HepG2 (cell line): ENCODE results near the gene MYO18A. TPM values are rescaled to one million over a fixed set of nuclear protein-coding genes. Genes with fewer than 3 reads are reported as not detected.

ENCODE experiments used
- CENPBD1 ChIP-seq: sonication (generic); formaldehyde crosslinking; IDR thresholded peaks from 2 replicates; pipeline ENCODE4 v1.8.0; 2022; ENCODE audit warnings: missing genetic modification reagents, low read depth, mild to moderate bottlenecking, borderline replicate concordance
- CREB3 ChIP-seq: sonication (generic); formaldehyde crosslinking; IDR thresholded peaks from 2 replicates; pipeline ENCODE4 v1.5.0; 2020; ENCODE audit warnings: missing genetic modification reagents
- HNRNPLL ChIP-seq: fragments of 200-400 bp; formaldehyde crosslinking; IDR thresholded peaks from 2 replicates; pipeline ENCODE4 v1.6.1; 2017; ENCODE audit warnings: mild to moderate bottlenecking, low read depth, low read length; ENCODE audit not compliant: poor library complexity, severe bottlenecking
- LBX2 ChIP-seq: sonication (generic); formaldehyde crosslinking; IDR thresholded peaks from 2 replicates; pipeline ENCODE4 v1.5.0; 2020; ENCODE audit warnings: missing genetic modification reagents, mild to moderate bottlenecking, borderline replicate concordance
- NCOA2 ChIP-seq: sonication (generic); formaldehyde crosslinking; IDR thresholded peaks from 2 replicates; pipeline ENCODE4 v1.8.0; 2022; ENCODE audit warnings: inconsistent platforms
- TBX2 ChIP-seq: sonication (generic); formaldehyde crosslinking; IDR thresholded peaks from 2 replicates; pipeline ENCODE4 v1.5.0; 2020; ENCODE audit warnings: missing genetic modification reagents, mild to moderate bottlenecking, borderline replicate concordance
- THAP11 ChIP-seq: IDR thresholded peaks from 2 replicates; pipeline ENCODE4 v1.6.1; 2016; ENCODE audit warnings: missing biosample characterization, missing genetic modification reagents
- WIZ ChIP-seq: sonication (generic); formaldehyde crosslinking; IDR thresholded peaks from 2 replicates; pipeline ENCODE4 v1.5.1; 2020; ENCODE audit warnings: mild to moderate bottlenecking, missing genetic modification reagents
- ZNF101 ChIP-seq: sonication (generic); formaldehyde crosslinking; IDR thresholded peaks from 2 replicates; pipeline ENCODE4 v1.4.0; 2020; ENCODE audit warnings: mild to moderate bottlenecking, low read depth, missing genetic modification reagents, borderline replicate concordance
- ZNF138 ChIP-seq: sonication (generic); formaldehyde crosslinking; IDR thresholded peaks from 2 replicates; pipeline ENCODE4 v1.5.0; 2020; ENCODE audit warnings: mild to moderate bottlenecking, low read depth, missing genetic modification reagents
- ZNF329 ChIP-seq: sonication (generic); formaldehyde crosslinking; IDR thresholded peaks from 2 replicates; pipeline ENCODE4 v1.9.0; 2021; ENCODE audit warnings: low read depth, mild to moderate bottlenecking, missing genetic modification reagents
- ZNF619 ChIP-seq: sonication (generic); formaldehyde crosslinking; IDR thresholded peaks from 2 replicates; pipeline ENCODE4 v1.4.0; 2020; ENCODE audit warnings: mild to moderate bottlenecking, missing genetic modification reagents
- polyA plus RNA-seq, 8 experiments: library from polyadenylated mRNA; depleted of rRNA in 3 of 8; stranded (reverse) in 7 of 8; unstranded in 1 of 8; fragments of >200 nt; fragmentation: Illumina TruSeq in 4 of 8; extraction: Trizol in 4 of 8; gene quantifications; 2 replicates each; pipeline versions ENCODE4 v1.2.1 to v1.2.3, GENCODE V29; 2011 to 2016; ENCODE audit warnings: low read depth in 4 of 8, missing spikeins in 1 of 8, mixed read lengths in 1 of 8; ENCODE audit not compliant: insufficient read depth in 1 of 8
- total RNA-seq, 5 experiments: library from RNA; depleted of rRNA; stranded (reverse); fragments of >200 nt; fragmentation: Illumina TruSeq; extraction: Trizol; gene quantifications; 2 replicates each; pipeline ENCODE4 v1.2.3, GENCODE V29; 2016; ENCODE audit warnings: low read depth in 1 of 5
- TF ChIP-seq, protein P1 (sequence below): sonication (generic); formaldehyde crosslinking; IDR thresholded peaks from 2 replicates; pipeline ENCODE4 v1.4.0; 2020; ENCODE audit warnings: missing genetic modification reagents
- TF ChIP-seq, protein P2 (sequence below): sonication (generic); formaldehyde crosslinking; conservative IDR thresholded peaks from 2 replicates; pipeline ENCODE4 v1.5.0; 2020; ENCODE audit warnings: missing genetic modification reagents
- TF ChIP-seq, protein P3 (sequence below): sonication (generic); formaldehyde crosslinking; IDR thresholded peaks from 2 replicates; pipeline ENCODE4 v1.4.0; 2020; ENCODE audit warnings: missing genetic modification reagents, mild to moderate bottlenecking, borderline replicate concordance
- TF ChIP-seq, protein P4 (sequence below): sonication (generic); formaldehyde crosslinking; IDR thresholded peaks from 2 replicates; pipeline ENCODE4 v1.4.0; 2020; ENCODE audit warnings: missing genetic modification reagents, borderline replicate concordance

Gene MYO18A
- total and polyA plus RNA-seq, 2 of the 13 experiments (the other 11 are each of a cell fraction or from before 2014, with no cell fraction given), result 16.8 to 24.8 TPM

DNA sequence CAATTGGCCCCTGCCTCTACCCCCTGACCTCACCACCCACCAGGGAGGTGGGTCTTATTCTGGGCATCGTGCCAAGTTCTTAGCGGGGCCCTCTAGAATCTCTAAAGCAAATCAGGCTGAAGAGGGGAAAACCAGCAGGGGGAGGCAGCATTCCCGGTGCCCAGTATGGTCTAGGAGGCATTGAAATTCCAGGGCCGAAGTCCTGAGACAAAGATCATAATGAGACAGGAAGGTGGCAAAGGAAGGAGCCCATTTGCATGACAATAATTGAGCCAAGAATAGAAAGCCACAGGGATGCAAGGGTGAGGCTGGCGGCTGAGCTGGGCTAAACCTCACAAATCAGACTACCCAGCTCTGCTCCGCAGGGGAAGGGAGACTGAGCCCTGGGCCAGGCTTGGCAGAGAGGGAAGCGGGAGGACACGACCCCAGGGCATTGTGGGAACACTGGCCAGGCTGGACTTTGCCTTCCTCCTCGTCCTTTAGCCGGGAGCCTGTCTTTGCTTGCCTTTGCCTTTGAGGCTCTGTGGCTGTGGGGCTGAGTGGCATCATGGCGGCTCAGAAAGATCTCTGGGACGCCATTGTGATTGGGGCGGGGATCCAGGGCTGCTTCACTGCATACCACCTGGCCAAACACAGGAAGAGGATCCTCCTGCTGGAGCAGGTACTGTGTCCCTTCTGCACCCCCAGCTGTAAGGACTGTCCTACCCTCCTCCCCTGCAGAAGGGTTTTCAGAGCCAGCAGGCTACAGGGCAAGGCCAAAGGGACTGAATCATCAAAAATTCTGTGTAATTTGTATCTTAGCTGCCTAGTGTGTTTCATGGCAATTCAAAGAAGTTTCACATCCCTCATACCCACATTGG lies 137.3 kb downstream of the MYO18A start, which contains the start of gene PIPOX (continued):
- TF ChIP-seq ZNF138 (CRISPR knock-in tag) (no peak; the same call in 1 of the 2 replicates), CENPBD1 (CRISPR knock-in tag) (no peak), ZNF329 (CRISPR knock-in tag) (no peak), LBX2 (no peak), THAP11 (CRISPR knock-in tag) (peak; percentile 72), TBX2 (peak; percentile 94), WIZ (CRISPR knock-in tag) (peak; percentile 22; the same call in 1 of the 2 replicates), CREB3 (CRISPR knock-in tag) (no peak), HNRNPLL (no peak), ZNF101 (no peak), ZNF619 (CRISPR knock-in tag) (peak; percentile 70; the same call in 1 of the 2 replicates), NCOA2 (CRISPR knock-in tag) (peak; percentile 23; the same call in 1 of the 2 replicates)
- TF ChIP-seq, protein P1, sequence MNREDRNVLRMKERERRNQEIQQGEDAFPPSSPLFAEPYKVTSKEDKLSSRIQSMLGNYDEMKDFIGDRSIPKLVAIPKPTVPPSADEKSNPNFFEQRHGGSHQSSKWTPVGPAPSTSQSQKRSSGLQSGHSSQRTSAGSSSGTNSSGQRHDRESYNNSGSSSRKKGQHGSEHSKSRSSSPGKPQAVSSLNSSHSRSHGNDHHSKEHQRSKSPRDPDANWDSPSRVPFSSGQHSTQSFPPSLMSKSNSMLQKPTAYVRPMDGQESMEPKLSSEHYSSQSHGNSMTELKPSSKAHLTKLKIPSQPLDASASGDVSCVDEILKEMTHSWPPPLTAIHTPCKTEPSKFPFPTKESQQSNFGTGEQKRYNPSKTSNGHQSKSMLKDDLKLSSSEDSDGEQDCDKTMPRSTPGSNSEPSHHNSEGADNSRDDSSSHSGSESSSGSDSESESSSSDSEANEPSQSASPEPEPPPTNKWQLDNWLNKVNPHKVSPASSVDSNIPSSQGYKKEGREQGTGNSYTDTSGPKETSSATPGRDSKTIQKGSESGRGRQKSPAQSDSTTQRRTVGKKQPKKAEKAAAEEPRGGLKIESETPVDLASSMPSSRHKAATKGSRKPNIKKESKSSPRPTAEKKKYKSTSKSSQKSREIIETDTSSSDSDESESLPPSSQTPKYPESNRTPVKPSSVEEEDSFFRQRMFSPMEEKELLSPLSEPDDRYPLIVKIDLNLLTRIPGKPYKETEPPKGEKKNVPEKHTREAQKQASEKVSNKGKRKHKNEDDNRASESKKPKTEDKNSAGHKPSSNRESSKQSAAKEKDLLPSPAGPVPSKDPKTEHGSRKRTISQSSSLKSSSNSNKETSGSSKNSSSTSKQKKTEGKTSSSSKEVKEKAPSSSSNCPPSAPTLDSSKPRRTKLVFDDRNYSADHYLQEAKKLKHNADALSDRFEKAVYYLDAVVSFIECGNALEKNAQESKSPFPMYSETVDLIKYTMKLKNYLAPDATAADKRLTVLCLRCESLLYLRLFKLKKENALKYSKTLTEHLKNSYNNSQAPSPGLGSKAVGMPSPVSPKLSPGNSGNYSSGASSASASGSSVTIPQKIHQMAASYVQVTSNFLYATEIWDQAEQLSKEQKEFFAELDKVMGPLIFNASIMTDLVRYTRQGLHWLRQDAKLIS (CRISPR knock-in tag), result peak; percentile 61; the same call in 1 of the 2 replicates
- TF ChIP-seq, protein P2, sequence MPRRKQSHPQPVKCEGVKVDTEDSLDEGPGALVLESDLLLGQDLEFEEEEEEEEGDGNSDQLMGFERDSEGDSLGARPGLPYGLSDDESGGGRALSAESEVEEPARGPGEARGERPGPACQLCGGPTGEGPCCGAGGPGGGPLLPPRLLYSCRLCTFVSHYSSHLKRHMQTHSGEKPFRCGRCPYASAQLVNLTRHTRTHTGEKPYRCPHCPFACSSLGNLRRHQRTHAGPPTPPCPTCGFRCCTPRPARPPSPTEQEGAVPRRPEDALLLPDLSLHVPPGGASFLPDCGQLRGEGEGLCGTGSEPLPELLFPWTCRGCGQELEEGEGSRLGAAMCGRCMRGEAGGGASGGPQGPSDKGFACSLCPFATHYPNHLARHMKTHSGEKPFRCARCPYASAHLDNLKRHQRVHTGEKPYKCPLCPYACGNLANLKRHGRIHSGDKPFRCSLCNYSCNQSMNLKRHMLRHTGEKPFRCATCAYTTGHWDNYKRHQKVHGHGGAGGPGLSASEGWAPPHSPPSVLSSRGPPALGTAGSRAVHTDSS (CRISPR knock-in tag), result no peak
- TF ChIP-seq, protein P3, sequence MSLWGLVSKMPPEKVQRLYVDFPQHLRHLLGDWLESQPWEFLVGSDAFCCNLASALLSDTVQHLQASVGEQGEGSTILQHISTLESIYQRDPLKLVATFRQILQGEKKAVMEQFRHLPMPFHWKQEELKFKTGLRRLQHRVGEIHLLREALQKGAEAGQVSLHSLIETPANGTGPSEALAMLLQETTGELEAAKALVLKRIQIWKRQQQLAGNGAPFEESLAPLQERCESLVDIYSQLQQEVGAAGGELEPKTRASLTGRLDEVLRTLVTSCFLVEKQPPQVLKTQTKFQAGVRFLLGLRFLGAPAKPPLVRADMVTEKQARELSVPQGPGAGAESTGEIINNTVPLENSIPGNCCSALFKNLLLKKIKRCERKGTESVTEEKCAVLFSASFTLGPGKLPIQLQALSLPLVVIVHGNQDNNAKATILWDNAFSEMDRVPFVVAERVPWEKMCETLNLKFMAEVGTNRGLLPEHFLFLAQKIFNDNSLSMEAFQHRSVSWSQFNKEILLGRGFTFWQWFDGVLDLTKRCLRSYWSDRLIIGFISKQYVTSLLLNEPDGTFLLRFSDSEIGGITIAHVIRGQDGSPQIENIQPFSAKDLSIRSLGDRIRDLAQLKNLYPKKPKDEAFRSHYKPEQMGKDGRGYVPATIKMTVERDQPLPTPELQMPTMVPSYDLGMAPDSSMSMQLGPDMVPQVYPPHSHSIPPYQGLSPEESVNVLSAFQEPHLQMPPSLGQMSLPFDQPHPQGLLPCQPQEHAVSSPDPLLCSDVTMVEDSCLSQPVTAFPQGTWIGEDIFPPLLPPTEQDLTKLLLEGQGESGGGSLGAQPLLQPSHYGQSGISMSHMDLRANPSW (CRISPR knock-in tag), result no peak
- TF ChIP-seq, protein P4, sequence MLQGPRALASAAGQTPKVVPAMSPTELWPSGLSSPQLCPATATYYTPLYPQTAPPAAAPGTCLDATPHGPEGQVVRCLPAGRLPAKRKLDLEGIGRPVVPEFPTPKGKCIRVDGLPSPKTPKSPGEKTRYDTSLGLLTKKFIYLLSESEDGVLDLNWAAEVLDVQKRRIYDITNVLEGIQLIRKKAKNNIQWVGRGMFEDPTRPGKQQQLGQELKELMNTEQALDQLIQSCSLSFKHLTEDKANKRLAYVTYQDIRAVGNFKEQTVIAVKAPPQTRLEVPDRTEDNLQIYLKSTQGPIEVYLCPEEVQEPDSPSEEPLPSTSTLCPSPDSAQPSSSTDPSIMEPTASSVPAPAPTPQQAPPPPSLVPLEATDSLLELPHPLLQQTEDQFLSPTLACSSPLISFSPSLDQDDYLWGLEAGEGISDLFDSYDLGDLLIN, result 0 out of 2 replicates have a peak, but pooled peaks have one; percentile 53
